A549 (cell line): ENCODE data around the gene TBC1D16.

Experiments used
- CHD2 ChIP-seq: fragments of 150-350 bp; IDR thresholded peaks from 2 replicates; pipeline ENCODE4 v1.6.1; 2014; ENCODE audit warnings: low read length; ENCODE audit not compliant: partially characterized antibody
- EHMT2 ChIP-seq: fragments of 200-600 bp; sonication (generic); IDR thresholded peaks from 2 replicates; pipeline ENCODE4 v1.6.1; 2016; ENCODE audit warnings: antibody characterized with exemption, low read depth, mild to moderate bottlenecking, moderate library complexity
- ESRRA ChIP-seq: fragments of 150-350 bp; IDR thresholded peaks from 2 replicates; pipeline ENCODE4 v1.6.1; 2014; ENCODE audit warnings: mild to moderate bottlenecking, low read length, borderline replicate concordance
- HOXA7 ChIP-seq: fragments of 250-450 bp; sonication (Bioruptor Pico); IDR thresholded peaks from 2 replicates; pipeline ENCODE4 v1.5.0; 2020; ENCODE audit warnings: mild to moderate bottlenecking, moderate library complexity
- JUN ChIP-seq, 2 experiments: fragments of >200 bp; sonication (Bioruptor Twin); formaldehyde crosslinking; IDR thresholded peaks; 2 replicates in 1 of 2; 3 replicates in 1 of 2; pipeline ENCODE4 v1.6.1; 2016 to 2017
- MAFK ChIP-seq: fragments of 450-650 bp; IDR thresholded peaks from 2 replicates; pipeline ENCODE4 v1.6.1; 2014; ENCODE audit not compliant: partially characterized antibody
- PHF8 ChIP-seq: fragments of 200-600 bp; sonication (generic); IDR thresholded peaks from 2 replicates; pipeline ENCODE4 v1.6.1; 2016; ENCODE audit warnings: low read depth, mild to moderate bottlenecking, antibody characterized with exemption, moderate library complexity, borderline replicate concordance
- POLR2A ChIP-seq: IDR thresholded peaks from 2 replicates; pipeline ENCODE4 v1.6.1; 2012; ENCODE audit warnings: mild to moderate bottlenecking, low read length
- RAD21 ChIP-seq, 2 experiments: fragments of >200 bp in 1 of 2; sonication (Bioruptor Twin) in 1 of 2; formaldehyde crosslinking in 1 of 2; IDR thresholded peaks in 1 of 2; conservative IDR thresholded peaks in 1 of 2; 2 replicates in 1 of 2; 3 replicates in 1 of 2; pipeline ENCODE4 v1.6.1; 2012 to 2018; ENCODE audit warnings: inconsistent platforms in 1 of 2
- ZFP36 ChIP-seq: fragments of 450-650 bp; IDR thresholded peaks from 2 replicates; pipeline ENCODE4 v1.6.1; 2014; ENCODE audit warnings: borderline replicate concordance; ENCODE audit not compliant: partially characterized antibody
- TF ChIP-seq, protein P1 (sequence below): fragments of >200 bp; sonication (Bioruptor Twin); formaldehyde crosslinking; IDR thresholded peaks from 3 replicates; pipeline ENCODE4 v1.5.1; 2016
- TF ChIP-seq, protein P2 (sequence below): fragments of 200-600 bp; sonication (generic); IDR thresholded peaks from 2 replicates; pipeline ENCODE4 v1.6.1; 2016; ENCODE audit warnings: antibody characterized with exemption, mild to moderate bottlenecking, moderate library complexity
- TF ChIP-seq, protein P3 (sequence below): IDR thresholded peaks from 2 replicates; pipeline ENCODE4 v1.6.1; 2012
- TF ChIP-seq, protein P4 (sequence below): fragments of >200 bp; sonication (Bioruptor Twin); formaldehyde crosslinking; IDR thresholded peaks from 3 replicates; pipeline ENCODE4 v1.6.1; 2016

DNA sequence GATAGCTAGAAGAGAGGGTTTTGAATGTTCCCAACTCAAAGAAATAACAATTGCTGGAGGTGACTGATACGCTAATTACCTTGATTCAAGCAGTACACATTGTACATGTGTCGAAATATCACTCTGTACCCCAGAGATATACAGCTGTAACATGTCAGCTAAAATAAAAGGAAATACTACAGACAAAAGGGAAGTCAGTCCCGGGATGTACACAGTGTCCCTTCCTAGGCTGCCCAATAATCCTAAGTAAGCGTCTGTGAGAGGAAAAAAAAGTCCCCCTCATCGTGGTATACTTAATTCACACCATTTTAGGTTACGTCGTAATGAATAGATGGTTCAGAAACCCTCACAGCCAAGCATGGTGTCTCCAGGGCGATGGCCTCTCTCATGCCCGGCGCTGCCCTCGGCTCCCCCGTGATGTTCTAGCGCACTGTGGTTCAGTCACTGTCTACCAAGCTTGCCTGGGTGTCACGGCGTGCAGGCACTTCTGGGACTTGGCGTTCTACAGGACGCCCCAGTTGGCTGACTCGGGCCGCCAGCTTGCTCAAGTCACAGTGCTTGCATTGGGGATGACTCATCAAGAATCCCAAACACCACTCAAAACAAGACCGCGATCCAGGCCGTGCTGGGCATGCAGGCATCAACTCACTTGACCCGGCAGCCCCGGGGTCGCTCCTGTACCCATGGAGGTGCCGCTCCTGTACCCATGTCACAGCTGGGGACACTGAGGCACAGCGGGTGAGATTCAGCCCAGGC lies 28.3 kb upstream of the TBC1D16 start:
- TF ChIP-seq, protein P1, sequence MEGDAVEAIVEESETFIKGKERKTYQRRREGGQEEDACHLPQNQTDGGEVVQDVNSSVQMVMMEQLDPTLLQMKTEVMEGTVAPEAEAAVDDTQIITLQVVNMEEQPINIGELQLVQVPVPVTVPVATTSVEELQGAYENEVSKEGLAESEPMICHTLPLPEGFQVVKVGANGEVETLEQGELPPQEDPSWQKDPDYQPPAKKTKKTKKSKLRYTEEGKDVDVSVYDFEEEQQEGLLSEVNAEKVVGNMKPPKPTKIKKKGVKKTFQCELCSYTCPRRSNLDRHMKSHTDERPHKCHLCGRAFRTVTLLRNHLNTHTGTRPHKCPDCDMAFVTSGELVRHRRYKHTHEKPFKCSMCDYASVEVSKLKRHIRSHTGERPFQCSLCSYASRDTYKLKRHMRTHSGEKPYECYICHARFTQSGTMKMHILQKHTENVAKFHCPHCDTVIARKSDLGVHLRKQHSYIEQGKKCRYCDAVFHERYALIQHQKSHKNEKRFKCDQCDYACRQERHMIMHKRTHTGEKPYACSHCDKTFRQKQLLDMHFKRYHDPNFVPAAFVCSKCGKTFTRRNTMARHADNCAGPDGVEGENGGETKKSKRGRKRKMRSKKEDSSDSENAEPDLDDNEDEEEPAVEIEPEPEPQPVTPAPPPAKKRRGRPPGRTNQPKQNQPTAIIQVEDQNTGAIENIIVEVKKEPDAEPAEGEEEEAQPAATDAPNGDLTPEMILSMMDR = no peak
- TF ChIP-seq, protein P2, sequence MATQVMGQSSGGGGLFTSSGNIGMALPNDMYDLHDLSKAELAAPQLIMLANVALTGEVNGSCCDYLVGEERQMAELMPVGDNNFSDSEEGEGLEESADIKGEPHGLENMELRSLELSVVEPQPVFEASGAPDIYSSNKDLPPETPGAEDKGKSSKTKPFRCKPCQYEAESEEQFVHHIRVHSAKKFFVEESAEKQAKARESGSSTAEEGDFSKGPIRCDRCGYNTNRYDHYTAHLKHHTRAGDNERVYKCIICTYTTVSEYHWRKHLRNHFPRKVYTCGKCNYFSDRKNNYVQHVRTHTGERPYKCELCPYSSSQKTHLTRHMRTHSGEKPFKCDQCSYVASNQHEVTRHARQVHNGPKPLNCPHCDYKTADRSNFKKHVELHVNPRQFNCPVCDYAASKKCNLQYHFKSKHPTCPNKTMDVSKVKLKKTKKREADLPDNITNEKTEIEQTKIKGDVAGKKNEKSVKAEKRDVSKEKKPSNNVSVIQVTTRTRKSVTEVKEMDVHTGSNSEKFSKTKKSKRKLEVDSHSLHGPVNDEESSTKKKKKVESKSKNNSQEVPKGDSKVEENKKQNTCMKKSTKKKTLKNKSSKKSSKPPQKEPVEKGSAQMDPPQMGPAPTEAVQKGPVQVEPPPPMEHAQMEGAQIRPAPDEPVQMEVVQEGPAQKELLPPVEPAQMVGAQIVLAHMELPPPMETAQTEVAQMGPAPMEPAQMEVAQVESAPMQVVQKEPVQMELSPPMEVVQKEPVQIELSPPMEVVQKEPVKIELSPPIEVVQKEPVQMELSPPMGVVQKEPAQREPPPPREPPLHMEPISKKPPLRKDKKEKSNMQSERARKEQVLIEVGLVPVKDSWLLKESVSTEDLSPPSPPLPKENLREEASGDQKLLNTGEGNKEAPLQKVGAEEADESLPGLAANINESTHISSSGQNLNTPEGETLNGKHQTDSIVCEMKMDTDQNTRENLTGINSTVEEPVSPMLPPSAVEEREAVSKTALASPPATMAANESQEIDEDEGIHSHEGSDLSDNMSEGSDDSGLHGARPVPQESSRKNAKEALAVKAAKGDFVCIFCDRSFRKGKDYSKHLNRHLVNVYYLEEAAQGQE = no peak
- TF ChIP-seq, protein P3, sequence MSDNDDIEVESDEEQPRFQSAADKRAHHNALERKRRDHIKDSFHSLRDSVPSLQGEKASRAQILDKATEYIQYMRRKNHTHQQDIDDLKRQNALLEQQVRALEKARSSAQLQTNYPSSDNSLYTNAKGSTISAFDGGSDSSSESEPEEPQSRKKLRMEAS = peak; percentile 48; the same call in 1 of the 2 replicates
- no peak for TF ChIP-seq HOXA7 (CRISPR knock-in tag)
- TF ChIP-seq ESRRA = no peak
- TF ChIP-seq CHD2 = no peak
- TF ChIP-seq ZFP36 = no peak
- no peak for TF ChIP-seq POLR2A
- no peak for TF ChIP-seq PHF8
- no peak for TF ChIP-seq EHMT2
- TF ChIP-seq, protein P4, sequence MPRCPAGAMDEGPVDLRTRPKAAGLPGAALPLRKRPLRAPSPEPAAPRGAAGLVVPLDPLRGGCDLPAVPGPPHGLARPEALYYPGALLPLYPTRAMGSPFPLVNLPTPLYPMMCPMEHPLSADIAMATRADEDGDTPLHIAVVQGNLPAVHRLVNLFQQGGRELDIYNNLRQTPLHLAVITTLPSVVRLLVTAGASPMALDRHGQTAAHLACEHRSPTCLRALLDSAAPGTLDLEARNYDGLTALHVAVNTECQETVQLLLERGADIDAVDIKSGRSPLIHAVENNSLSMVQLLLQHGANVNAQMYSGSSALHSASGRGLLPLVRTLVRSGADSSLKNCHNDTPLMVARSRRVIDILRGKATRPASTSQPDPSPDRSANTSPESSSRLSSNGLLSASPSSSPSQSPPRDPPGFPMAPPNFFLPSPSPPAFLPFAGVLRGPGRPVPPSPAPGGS = no peak
- TF ChIP-seq RAD21 (conservative IDR thresholded peaks at IDR 0.05 in 1 of 2, IDR thresholded peaks at IDR 0.05 in 1 of 2) = no peak
- TF ChIP-seq MAFK = peak; percentile 96
- 0 out of 5 replicates have a peak, but pooled peaks of 1 of the 2 experiments have one; percentile 26 for TF ChIP-seq JUN (IDR thresholded peaks at IDR 0.05)
